Measurements from ENCODE around the gene TLE5. TPM values are rescaled to one million over a fixed set of nuclear protein-coding genes. Genes with fewer than 3 reads are reported as not detected.
A peak's percentile ranks its signal among the peaks of the same experiment; 100 is the strongest.
"Not testable (repeated sequence)": the region's sequence is repeated elsewhere in the genome, so short reads cannot be mapped to it uniquely, and the experiment has no call there.

TLE5 gene
- total RNA-seq, 2 experiments from 2014 or later = 283 to 296 TPM

DNA sequence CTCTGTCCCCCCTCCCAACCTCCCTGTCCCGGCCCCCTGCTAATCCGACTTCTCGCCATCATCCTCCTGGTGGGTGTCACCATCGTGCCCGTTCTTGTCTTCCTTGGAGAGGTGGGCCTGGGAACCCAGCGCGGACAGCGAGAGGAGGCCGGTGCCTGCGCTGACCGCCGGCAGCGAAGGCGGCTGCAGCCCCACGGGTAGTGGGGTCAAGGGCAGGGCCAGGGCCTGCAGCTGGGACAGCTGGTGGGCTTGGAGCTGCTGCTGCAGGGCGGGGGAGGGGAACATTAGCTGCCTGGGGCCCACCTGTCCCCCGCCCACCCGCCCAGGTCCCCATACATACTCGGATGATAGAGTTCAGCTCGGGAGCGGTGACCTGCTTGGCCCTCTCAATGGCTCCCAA is 8.5 kb downstream of the TLE5 start:
- POLR2A ChIA-PET = interaction anchor here (2.0 to 3.0 kb wide), 2 partner anchors 14 to 18 kb away, joined by 12 to 17 read pairs; no protein-coding TSS in a partner anchor
- no peak for TF ChIP-seq CTCF (IDR thresholded peaks at IDR 0.05)
- peaks cover 23% of the 10 kb centered on the region for H3K36me3 Mint-ChIP-seq (ENCODE audit: low read depth)

GRCh38 chr19:3053218-3053621 is 9.1 kb downstream of the TLE5 start:
- POLR2A ChIA-PET = interaction anchor here (0.9 to 3.0 kb wide), 5 partner anchors 8 to 91 kb away, joined by 3 to 17 read pairs (median 12); partner anchors contain the start of gene TLE5
- Mint-ChIP-seq H3K36me3 (ENCODE audit: low read depth) (peaks cover 23% of the 10 kb centered on the region), H3K27ac (no peak overlapping the region), H3K27me3 (no peaks in the 10 kb centered on the region), H3K4me3 (no peak overlapping the region), H3K9me3 (no peaks in the 10 kb centered on the region), H3K4me1 (ENCODE audit: low read depth) (peaks cover 36% of the 10 kb centered on the region)
- no peak for TF ChIP-seq CTCF (IDR thresholded peaks at IDR 0.05)
- ATAC-seq (peak; percentile 40), DNase-seq (no peak)
- CTCF ChIA-PET = interaction anchor here (0.6 to 2.1 kb wide), 6 partner anchors 17 to 110 kb away, joined by 3 to 9 read pairs (median 5); no protein-coding TSS in a partner anchor
- intact Hi-C loops (cut with micrococcal nuclease) = no loop called here

More for the DNA sequence above, 8.5 kb downstream of the TLE5 start:
- Mint-ChIP-seq H3K9me3 (no peaks in the 10 kb centered on the region), H3K27ac (no peak overlapping the region), H3K27me3 (no peaks in the 10 kb centered on the region), H3K4me3 (no peak overlapping the region), H3K4me1 (ENCODE audit: low read depth) (peaks cover 39% of the 10 kb centered on the region)
- intact Hi-C loops (cut with micrococcal nuclease) = no loop called here
- DNase-seq (no peak), ATAC-seq (no peak)
- CTCF ChIA-PET = interaction anchor here (0.6 to 2.1 kb wide), 5 partner anchors 17 to 103 kb away, joined by 3 to 9 read pairs (median 3); no protein-coding TSS in a partner anchor

DNA sequence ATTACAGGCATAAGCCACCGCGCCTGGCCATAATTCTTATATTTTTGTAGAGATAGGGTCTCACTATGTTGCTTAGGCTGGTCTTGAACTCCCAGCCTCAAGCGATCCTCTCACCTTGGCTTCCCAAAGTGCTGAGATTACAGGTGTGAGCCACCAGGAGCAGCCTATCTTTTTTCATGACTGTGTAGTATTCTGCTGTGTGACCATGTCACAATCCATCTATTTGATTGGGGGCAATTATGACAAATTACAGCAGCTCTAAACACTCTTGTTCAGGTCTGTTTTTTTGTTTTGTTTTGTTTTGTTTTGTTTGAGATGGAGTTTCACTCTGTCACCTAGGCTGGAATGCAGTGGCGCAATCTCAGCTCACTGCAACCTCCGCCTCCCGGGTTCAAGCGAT is 12.3 kb downstream of the TLE5 start:
- H3K27ac Mint-ChIP-seq; POLR2A ChIA-PET; ATAC-seq; H3K9me3 Mint-ChIP-seq; intact Hi-C loops (cut with micrococcal nuclease); DNase-seq; H3K27me3 Mint-ChIP-seq; H3K4me3 Mint-ChIP-seq; CTCF ChIA-PET; H3K36me3 Mint-ChIP-seq (ENCODE audit: low read depth): not testable (repeated sequence)
- H3K4me1 Mint-ChIP-seq (ENCODE audit: low read depth) = peaks cover 27% of the 10 kb centered on the region

GRCh38 chr19:3049089-3049488 is 13.2 kb downstream of the TLE5 start:
- intact Hi-C loops (cut with micrococcal nuclease) = no loop called here
- CTCF ChIA-PET = no interaction called here
- DNase-seq (no peak), ATAC-seq (no peak)
- Mint-ChIP-seq H3K9me3 (no peaks in the 10 kb centered on the region), H3K27me3 (no peaks in the 10 kb centered on the region), H3K36me3 (ENCODE audit: low read depth) (peaks cover 2% of the 10 kb centered on the region), H3K4me1 (ENCODE audit: low read depth) (peaks cover 17% of the 10 kb centered on the region), H3K27ac (no peak overlapping the region), H3K4me3 (no peak overlapping the region)
- POLR2A ChIA-PET = no interaction called here
- no peak for TF ChIP-seq CTCF (IDR thresholded peaks at IDR 0.05)

- Mint-ChIP-seq H3K4me3 (peak overlapping the region; percentile 65), H3K27ac (no peak overlapping the region), H3K27me3 (no peaks in the 10 kb centered on the region), H3K36me3 (ENCODE audit: low read depth) (peaks cover 1% of the 10 kb centered on the region), H3K9me3 (no peaks in the 10 kb centered on the region), H3K4me1 (ENCODE audit: low read depth) (peaks cover 11% of the 10 kb centered on the region)
- intact Hi-C loops (cut with micrococcal nuclease) = no loop called here
- CTCF ChIA-PET = no interaction called here
- no peak for ATAC-seq
- TF ChIP-seq CTCF (IDR thresholded peaks at IDR 0.05) = no peak
- no peak for DNase-seq
- POLR2A ChIA-PET = no interaction called here
Measured at GRCh38 chr19:3048190-3048533, 14.1 kb downstream of the TLE5 start.

Data from activated CD8-positive, alpha-beta T cell treated with anti-CD3 and anti-CD28 coated beads for 36 hours (primary cell).